ENCODE results near the gene TAS2R41.
"Not testable (repeated sequence)": the region's sequence is repeated elsewhere in the genome, so short reads cannot be mapped to it uniquely, and the experiment has no call there.

TAS2R41 gene

GRCh38 chr7:143522309-143522916 lies 44.7 kb downstream of the TAS2R41 start:
- H3K9ac ChIP-seq (ENCODE audit: low read depth, low read length); H3K4me2 ChIP-seq (ENCODE audit: low read length); H3K36me3 ChIP-seq (ENCODE audit: insufficient read depth, low read length); H3K9me3 ChIP-seq (replicated peaks; ENCODE audit: low read length); H3K27me3 ChIP-seq (ENCODE audit: control insufficient read depth, insufficient read depth, low read length); H3K4me3 ChIP-seq (ENCODE audit: low read length): not testable (repeated sequence)
- peaks cover 16% of the 10 kb centered on the region for H3K4me1 ChIP-seq (ENCODE audit: control insufficient read depth, insufficient read depth, low read length)

Data from skeletal muscle satellite cell (primary cell).